HL-60 (cell line): ENCODE data around the gene IRF5.
"Not testable (repeated sequence)": the region's sequence is repeated elsewhere in the genome, so short reads cannot be mapped to it uniquely, and the experiment has no call there.

ENCODE experiments used
- DNase-seq, 2 experiments: peaks; one replicate each; pipeline ENCODE4 v3.0.0-alpha.2; 2010 to 2020; ENCODE audit warnings: low read depth in 1 of 2, low spot score in 1 of 2
- H3K27ac ChIP-seq: fragments of 250-450 bp; sonication (Bioruptor Pico); replicated peaks from 2 replicates; pipeline ENCODE4 v1.5.1; 2020; ENCODE audit warnings: mild to moderate bottlenecking, moderate library complexity
- H3K27me3 ChIP-seq: fragments of 250-450 bp; sonication (Bioruptor Pico); 2 replicates; pipeline ENCODE4 v1.5.1; 2021; ENCODE audit warnings: mild to moderate bottlenecking, moderate library complexity; ENCODE audit not compliant: insufficient read depth, poor library complexity, severe bottlenecking
- H3K4me3 ChIP-seq: replicated peaks from 2 replicates; pipeline ENCODE4 v1.5.1; 2011; ENCODE audit warnings: mild to moderate bottlenecking, control low read depth, low read length; ENCODE audit not compliant: insufficient read depth
- GABPA ChIP-seq: IDR thresholded peaks from 2 replicates; pipeline ENCODE4 v1.6.1; 2012; ENCODE audit warnings: low read depth
- POLR2AphosphoS5 ChIP-seq: IDR thresholded peaks from 2 replicates; pipeline ENCODE4 v1.6.1; 2012; ENCODE audit warnings: low read depth
- SPI1 ChIP-seq: IDR thresholded peaks from 2 replicates; pipeline ENCODE4 v1.6.1; 2012; ENCODE audit warnings: low read depth, mild to moderate bottlenecking, borderline replicate concordance
- TF ChIP-seq, protein P1 (sequence below): IDR thresholded peaks from one replicate; pipeline ENCODE4 v1.5.1; 2011; ENCODE audit warnings: low read length, control low read depth, inconsistent platforms; ENCODE audit not compliant: insufficient read depth
- TF ChIP-seq, protein P2 (sequence below): IDR thresholded peaks from 2 replicates; pipeline ENCODE4 v1.6.1; 2012; ENCODE audit warnings: low read depth; ENCODE audit not compliant: insufficient replicate concordance

The IRF5 gene

DNA sequence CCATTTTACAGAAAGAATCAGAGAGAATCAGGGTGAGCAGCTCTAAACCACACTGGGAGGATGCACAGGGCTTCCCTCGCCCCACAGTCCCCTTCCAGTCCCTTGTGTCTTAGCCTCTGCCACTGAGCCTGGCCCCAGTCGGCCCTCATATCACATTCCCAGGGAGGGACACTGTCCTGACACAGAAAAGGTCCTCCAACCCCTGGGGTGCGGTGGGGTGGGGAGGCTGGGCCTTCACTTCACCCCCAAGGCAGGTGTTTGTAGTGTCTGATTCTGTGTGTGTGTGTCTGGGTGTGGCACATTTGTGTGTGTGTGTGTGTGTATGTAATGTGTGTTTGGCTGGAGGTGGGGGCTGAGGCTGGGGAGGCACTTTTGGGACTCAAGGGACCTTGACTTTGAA, 25.4 kb upstream of the IRF5 start:
- Histone ChIP-seq H3K27ac (no peak overlapping the region), H3K4me3 (no peak overlapping the region), H3K27me3 (peaks cover 17% of the 10 kb centered on the region)

DNA sequence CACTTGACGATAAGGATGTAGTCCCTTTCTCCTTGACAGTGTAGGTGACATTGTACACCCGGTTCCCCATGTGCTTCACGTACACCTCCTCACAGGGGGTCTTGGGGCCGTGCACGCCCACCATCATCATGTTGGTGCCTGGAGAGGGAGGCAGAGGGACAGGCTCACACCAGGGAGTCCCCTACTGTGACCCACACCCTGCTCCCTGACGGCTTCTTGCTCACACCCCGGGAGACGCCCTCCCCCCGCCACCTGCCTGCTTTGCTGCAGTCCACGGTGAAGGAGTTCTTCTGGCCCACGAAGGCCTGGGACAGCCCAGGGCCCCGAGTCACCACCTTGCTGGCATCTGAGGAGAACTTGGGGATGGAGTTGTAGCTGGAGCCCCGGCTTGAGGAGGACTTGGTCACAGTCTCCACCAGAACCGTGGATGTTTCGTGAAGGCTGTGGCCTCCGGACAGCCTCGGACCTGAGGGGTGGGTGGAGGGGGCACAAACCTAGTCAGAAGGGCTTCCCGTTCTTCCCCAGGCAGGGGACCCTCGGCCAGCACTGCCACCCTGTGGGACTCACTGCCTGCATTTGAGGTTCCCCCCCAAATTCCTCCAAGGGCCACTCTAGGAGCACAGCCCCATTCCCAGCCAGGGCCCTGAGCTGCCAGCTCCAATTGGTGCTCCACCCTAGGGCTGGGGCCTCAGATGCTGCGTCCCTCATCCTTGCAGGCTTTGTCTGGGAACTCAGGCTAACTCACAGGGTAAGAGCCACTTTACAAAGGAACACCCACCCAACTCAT, 24.8 kb upstream of the IRF5 start:
- H3K27me3 ChIP-seq: peaks cover 17% of the 10 kb centered on the region
- not testable (repeated sequence) for DNase-seq, H3K4me3 ChIP-seq, H3K27ac ChIP-seq

More for the DNA sequence above, 25.4 kb upstream of the IRF5 start:
- DNase-seq: no peak
- TF ChIP-seq SPI1 (no peak), GABPA (no peak), POLR2AphosphoS5 (no peak)
- TF ChIP-seq, protein P1, sequence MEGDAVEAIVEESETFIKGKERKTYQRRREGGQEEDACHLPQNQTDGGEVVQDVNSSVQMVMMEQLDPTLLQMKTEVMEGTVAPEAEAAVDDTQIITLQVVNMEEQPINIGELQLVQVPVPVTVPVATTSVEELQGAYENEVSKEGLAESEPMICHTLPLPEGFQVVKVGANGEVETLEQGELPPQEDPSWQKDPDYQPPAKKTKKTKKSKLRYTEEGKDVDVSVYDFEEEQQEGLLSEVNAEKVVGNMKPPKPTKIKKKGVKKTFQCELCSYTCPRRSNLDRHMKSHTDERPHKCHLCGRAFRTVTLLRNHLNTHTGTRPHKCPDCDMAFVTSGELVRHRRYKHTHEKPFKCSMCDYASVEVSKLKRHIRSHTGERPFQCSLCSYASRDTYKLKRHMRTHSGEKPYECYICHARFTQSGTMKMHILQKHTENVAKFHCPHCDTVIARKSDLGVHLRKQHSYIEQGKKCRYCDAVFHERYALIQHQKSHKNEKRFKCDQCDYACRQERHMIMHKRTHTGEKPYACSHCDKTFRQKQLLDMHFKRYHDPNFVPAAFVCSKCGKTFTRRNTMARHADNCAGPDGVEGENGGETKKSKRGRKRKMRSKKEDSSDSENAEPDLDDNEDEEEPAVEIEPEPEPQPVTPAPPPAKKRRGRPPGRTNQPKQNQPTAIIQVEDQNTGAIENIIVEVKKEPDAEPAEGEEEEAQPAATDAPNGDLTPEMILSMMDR: no peak
- TF ChIP-seq, protein P2, sequence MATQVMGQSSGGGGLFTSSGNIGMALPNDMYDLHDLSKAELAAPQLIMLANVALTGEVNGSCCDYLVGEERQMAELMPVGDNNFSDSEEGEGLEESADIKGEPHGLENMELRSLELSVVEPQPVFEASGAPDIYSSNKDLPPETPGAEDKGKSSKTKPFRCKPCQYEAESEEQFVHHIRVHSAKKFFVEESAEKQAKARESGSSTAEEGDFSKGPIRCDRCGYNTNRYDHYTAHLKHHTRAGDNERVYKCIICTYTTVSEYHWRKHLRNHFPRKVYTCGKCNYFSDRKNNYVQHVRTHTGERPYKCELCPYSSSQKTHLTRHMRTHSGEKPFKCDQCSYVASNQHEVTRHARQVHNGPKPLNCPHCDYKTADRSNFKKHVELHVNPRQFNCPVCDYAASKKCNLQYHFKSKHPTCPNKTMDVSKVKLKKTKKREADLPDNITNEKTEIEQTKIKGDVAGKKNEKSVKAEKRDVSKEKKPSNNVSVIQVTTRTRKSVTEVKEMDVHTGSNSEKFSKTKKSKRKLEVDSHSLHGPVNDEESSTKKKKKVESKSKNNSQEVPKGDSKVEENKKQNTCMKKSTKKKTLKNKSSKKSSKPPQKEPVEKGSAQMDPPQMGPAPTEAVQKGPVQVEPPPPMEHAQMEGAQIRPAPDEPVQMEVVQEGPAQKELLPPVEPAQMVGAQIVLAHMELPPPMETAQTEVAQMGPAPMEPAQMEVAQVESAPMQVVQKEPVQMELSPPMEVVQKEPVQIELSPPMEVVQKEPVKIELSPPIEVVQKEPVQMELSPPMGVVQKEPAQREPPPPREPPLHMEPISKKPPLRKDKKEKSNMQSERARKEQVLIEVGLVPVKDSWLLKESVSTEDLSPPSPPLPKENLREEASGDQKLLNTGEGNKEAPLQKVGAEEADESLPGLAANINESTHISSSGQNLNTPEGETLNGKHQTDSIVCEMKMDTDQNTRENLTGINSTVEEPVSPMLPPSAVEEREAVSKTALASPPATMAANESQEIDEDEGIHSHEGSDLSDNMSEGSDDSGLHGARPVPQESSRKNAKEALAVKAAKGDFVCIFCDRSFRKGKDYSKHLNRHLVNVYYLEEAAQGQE: no peak

DNA sequence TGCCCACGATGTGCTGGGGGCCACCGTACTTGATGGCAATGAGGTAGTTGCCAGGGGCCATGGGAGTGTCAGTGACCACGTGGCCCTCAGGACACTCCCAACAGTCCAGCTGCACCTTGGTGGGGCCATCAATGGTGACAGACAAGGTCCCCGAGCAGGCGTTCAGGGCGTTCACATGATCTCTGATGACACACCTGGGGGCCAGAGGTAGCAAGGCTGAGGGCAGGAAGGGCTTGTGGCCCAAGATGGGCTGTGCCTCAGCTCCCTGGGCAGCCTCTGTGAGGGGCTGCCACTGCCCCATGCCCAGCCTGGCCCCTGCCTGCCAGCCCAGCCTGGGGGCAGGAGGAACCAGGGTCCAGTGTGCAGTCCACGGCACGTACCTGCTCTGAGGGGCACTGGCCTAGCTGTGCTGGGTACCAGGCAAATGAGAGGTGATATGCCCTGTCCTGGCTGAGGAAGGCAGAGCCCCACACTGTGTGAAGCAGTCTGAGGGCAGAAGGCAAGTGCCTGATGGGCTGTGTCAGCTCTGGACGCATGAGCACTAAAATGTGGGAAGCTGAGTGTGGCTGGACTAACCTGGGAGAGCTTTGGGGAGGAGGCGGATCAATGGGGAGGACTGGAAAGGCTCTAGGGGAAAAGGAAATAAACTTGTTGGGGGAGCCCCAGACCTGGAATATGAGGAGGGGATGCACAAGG, 23.7 kb upstream of the IRF5 start:
- peaks cover 16% of the 10 kb centered on the region for H3K27me3 ChIP-seq
- H3K4me3 ChIP-seq: no peak overlapping the region
- H3K27ac ChIP-seq: no peak overlapping the region
- TF ChIP-seq, protein P1: no peak
- TF ChIP-seq POLR2AphosphoS5: no peak
- TF ChIP-seq GABPA: no peak
- no peak for TF ChIP-seq SPI1
- TF ChIP-seq, protein P2: no peak
- no peak for DNase-seq

DNA sequence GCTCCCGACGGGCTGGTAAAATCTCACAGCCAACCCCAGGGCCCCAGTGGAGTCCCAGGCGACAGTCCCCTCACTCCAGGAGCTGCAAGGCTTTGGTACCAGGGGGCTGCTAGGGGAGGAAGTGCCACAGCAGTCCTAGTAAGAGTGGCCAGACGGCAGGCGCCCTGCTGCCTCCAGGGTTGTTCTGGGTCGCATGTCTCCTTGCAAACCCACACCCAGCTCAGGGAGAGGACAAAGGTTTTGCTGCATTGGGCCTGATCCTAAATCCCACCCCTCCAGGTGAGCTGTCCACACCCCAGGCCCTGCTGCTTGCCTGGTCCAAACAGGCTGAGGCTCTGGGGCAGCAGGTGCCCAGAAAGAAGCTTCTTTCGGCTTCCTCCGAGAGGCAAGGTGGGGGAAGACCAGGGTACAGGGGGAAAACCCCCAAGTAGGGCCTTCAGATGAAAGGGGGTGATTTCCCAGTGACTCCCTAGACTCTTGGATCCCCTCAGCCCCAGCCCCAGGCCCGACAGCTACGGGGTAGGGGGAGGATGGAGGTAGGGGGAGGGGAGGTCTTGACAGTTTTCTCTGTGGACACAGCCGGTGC, 23.1 kb upstream of the IRF5 start:
- DNase-seq: no peak
- peaks cover 19% of the 10 kb centered on the region for H3K27me3 ChIP-seq
- 0 out of 2 replicates have a peak, but pooled peaks have one; percentile 20 for TF ChIP-seq SPI1
- TF ChIP-seq GABPA: no peak
- TF ChIP-seq, protein P1: no peak
- H3K27ac ChIP-seq: no peak overlapping the region
- H3K4me3 ChIP-seq: no peak overlapping the region
